ENCODE results near the gene ZNF138. TPM values are rescaled to one million over a fixed set of nuclear protein-coding genes. Genes with fewer than 3 reads are reported as not detected.

Gene ZNF138
- 12.6 TPM for total RNA-seq

DNA sequence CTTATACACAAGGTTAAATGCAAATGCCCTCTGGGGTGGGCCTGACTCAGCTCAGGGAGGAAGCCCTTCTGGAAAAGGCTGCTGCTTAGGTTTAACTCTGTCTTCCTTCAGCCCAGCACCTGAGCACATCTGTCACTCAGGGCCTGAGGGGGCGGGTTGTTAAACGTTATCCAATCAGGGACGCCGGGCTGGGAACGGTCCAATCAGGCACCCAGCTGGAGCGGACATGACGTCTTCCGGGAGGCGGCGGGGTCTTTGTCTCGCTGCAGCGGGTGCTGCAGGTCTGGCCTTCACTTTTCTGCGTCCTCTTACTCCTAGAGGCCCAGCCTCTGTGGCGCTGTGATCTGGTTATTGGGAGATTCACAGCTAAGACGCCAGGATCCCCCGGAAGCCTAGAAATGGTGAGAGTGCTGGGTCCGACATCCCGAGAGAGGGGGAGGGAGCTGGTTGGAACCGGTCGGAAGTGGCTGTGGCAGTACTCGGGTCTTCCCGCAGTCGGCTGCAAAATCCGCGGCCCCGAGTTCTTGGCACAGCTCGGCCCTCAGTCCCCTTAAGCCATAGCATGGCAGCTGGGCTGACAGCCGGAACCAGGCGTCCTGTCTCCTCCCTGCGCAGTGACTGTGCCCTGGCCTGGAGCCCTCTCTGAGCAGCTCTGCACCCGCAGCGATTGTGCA, at the start of gene ZNF138:
ZNF138 (plus strand) TSS at position 258 of the 674 bp plus-strand sequence; CDS start at position 399, 141 bp downstream.

Other genes starting within 250 kb of the ZNF138 start
- 19.4 TPM for gene ZNF680, start 231.4 kb upstream of the ZNF138 start, total RNA-seq
- 6.5 TPM for gene ZNF107, start 128.3 kb upstream of the ZNF138 start, total RNA-seq
- 8.4 TPM for gene ZNF273, start 108.8 kb downstream of the ZNF138 start, total RNA-seq
- 18.5 TPM for gene ZNF117, start 196.6 kb downstream of the ZNF138 start, total RNA-seq
- 36.7 TPM for gene ERV3-1, start 212.3 kb downstream of the ZNF138 start, total RNA-seq

All from metanephros (tissue), 1 donor.